GM21529 (cell line): ENCODE results near the gene SSR1.

Experiments
- ATAC-seq: cut with Tn5 transposase; IDR thresholded peaks from one replicate; pipeline ENCODE4 v1.9.1; 2021; ENCODE audit not compliant: unreplicated experiment

The SSR1 gene

DNA sequence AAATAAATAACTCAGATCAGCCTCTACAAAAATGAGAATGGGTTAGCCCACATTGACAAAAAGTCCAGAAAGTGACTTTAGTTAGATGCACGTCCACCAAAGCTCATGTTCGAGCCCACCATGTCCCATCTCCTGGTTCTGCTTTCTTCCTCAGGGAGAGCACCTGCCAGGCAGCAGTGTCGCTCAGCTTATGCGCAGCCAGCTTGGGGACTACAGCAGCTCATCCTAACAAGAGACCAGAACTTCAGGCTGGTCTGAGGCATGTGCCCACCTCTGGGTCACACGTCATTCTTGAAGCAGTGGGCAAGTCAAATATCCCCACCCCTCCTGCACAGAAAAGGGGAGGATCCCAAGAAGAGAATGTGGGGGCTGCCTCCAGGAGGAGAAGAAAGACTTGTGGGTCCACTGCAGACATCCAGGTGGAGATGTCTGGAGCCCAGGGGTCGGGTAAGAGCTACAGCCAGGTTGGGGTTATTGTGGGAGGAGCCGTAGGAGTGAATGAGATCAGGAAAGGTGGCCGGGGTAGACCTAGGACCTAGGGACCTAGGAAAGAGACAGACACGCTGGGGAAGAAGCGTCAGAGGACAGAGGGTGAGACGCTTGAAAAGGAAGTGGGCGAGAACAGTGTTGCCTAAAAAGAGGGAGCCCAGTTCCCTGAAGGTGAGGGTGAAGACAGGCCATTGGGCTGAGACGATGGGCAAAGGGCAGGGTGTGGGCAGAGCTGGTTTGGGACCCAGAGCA lies 52.5 kb downstream of the SSR1 start:
- ATAC-seq: no peak

DNA sequence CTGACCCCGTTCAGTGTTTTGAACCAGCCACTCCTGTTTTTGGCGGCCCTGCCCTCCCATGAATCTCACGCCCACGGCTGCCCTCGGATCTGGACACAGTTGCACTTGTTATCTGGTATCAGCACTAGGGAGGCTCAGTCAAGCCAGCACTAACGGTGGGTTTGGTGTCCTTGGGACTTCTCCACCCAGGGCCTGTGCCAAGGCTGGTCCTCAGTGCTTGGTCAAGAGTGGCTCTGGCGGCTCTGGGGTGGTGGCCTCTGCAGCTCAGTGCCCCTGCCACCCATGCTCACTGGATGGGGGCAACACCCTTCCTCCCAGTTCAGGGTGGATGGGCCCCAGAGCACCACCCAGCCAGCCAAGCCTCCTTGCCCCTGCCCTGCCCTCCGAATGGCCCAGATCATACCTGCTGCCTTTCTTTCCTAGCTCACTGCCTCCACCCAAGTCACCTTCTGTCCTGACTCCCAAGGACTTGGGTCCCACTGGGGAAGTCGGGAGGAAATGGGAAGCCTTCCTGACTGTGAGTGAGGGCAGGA lies 54.7 kb downstream of the SSR1 start:
- ATAC-seq: no peak

DNA sequence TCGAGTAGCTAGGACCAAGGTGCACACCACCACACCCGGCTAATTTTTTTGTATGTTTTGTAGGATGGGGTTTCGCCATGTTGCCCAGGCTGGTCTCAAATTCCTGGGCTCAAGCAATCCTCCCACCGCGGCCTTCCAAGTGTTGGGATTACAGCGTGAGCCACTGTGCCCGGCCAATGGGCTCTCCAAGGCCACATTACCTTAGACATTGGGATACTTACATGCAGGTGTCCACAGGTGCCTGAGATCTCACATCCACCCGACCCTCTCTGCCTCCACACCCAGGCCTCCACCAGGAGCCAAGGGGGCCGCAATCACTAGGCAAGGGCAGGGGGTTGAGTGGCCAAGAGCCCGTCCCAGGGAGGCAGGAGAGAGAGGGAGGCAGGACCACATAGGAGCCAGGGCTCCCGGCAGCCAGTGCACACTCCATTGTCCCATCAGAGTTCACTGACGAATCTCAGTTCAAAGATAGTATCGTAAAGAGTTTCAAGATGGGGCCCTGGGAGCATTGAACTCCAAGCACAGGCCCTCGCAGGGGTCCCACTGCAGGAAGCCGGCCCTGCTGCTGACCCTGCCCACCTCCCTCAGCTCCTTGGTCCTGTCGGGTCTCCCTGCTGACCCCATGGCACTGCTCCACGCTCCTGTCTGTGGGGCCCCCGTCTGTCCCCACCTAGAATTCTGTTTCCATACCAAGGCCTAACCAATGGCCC lies 55.3 kb downstream of the SSR1 start:
- no peak for ATAC-seq

DNA sequence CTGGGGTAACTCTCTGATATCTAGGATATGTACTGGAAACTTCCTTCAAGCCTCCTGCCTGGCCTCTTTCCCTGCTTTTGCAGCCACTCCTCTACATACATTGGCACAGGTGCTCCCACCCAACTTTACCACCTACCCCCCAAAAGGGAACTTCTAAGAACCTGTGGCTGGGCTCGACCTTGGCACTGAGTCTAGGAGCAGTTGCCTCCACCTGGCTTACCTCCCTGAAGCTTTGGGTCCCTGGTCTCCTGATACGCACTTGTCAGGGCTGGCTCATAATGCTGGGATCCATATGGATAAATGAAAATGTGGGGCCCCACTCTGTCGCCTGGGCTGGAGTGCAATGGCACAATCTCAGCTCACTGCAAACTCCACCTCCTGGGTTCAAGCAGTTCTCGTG lies 56.2 kb downstream of the SSR1 start:
- no peak for ATAC-seq

DNA sequence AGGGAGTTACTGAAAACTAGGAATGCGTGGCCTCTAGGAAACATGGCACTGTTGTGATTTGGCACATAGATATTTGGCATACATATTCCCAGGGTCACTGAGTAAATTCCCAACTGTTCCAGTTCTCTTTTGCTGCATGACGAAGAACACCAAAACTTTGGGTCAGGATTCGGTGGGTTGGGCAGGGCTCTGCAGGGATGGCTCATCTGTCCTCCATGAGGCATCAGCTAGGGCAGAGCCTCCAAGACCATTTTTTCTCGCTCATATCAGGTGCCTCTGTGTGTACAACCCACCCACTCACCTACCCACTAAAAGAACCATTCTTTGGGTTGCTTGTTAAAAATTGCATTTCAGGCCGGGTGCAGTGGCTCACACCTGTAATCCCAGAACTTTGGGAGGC lies 57.1 kb downstream of the SSR1 start:
- no peak for ATAC-seq

DNA sequence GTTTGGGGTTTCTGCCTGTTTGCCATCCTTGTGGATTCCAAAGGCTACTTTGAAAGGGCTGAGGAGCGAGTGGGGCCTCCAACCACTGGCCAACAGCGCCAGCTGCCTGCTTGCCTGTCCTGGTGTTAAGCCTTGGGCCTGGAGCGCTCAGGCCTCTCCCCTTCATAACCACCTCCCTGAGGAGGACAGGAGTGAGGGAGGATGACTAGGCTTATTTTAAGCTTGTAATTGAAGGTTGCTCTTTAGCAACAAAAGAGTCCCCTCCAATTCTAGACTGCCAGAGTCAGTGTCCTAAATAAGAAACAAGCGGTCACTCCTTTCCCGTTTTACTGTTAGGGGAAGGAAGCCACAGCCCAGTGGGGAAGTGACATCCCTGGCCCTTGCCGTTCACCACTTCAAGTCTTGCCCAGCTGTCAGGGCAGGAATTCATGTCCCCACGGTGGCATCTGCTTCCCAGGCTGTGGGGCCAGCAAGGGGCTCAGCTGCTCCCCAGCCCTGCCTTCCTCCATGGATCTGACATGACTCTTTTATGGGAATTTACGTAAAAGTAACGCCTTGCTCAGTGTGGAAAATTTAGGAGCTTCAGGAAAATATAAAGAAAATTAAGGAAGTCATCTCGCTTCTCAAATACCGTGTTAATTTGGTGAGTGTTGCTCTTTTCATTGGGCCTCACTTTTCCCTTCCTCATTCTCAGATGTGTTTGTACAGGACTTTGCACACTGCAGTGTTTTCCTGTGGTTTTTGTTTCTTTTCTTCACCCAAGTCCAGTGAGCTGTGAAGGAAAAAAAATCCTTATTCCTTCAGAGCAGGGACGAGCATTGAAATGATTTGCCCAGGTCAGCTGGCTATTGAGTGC lies 57.8 kb downstream of the SSR1 start:
- ATAC-seq: no peak

DNA sequence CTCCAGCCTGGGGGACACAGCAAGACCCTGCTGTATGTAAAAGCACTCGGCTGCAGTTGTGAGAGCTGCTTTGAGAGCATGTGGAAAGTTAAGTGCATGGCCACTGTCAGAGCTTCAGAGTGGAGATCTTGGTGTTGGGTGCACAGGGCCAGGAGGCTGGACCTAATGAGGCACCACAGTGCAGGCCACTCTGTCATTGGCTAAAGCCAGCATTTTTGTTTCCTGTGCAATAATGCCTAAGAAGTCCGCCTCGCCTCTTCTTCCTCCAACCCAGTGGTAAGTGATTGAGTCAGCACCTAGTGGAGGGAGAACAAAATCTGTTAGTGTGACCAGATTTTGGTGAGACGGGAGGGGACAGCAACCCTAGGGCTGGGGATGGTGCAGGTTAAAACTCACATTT lies 60.6 kb downstream of the SSR1 start:
- ATAC-seq: no peak

DNA sequence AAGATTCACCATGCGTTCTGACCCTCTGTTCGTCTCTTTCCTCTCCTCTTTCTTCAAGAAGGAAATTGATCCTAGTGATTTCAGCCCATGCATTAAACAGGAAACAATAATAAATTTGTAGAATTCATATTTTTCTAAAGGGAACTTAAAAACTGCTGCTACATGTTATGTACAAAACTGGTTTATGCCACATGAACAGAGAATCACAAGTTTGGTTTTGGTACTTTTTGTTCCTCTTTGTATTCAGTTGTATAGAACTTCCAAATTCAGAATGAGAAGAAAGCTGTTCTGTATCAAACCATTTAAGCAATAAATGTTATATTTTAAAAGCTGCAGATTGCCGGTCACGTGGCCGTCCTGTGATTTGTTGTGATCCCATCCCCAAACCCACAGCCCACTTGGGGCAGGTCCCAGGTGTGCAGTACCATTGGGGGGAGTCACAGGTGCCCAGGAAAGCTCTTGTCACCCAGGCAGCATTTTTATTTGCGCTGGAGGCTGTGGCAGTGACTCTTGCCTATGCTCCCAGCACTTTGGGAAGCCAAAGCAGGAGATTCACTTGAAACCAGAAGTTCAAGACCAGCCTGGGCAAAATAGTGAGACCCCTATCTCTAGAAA lies 61.2 kb downstream of the SSR1 start:
- no peak for ATAC-seq

DNA sequence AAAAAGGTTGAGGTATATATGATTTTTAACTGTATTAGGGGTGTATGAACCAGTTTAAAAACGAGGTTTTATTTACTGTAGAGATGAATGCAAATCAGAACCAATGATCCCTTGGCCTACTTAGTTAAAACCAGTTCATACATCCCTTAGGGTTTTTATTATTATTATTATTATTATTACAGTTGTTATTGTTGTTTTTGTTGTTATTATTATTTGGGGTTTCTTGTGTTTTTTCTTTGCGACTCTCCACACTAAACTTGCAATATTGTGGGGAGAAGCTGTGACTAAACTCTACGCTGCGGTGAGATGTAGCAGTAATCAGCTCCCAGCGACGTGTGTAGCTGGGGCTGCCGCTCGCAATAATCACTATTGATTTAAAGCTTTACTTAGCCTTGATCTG lies 62.2 kb downstream of the SSR1 start:
- ATAC-seq: no peak

DNA sequence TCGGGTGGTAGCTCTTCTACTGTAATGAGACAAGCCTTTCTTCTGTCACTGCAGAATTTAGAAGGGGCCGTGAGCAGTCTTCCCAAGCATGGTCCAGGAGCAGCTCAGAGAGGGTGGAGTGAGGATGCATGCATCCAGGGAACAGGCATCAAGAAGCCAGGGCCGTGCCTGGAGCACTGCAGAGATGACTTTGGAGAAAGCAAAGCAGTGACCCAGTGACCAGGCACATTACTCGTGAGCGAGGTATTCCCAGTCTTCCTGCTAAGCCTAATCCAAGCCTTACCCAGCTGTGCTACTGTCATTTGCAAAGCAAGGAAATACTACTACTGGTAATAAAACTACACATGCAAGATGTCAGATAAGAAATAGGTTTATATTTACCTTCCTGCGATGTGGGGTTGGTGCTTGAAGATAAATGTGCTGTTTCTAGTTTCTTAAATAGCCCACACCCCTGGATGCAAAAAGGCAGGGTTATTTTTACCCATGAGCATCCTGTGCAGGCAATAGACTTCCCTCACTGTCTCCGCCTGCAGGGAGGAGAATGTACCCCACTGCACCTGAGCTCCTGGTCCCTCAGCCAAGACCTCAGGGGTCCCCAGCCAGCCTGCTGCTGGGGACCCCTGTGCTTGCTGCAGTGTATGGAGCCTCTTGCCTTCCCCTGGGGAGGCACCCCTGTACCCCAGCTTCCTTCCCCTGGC lies 62.9 kb downstream of the SSR1 start:
- ATAC-seq: no peak

DNA sequence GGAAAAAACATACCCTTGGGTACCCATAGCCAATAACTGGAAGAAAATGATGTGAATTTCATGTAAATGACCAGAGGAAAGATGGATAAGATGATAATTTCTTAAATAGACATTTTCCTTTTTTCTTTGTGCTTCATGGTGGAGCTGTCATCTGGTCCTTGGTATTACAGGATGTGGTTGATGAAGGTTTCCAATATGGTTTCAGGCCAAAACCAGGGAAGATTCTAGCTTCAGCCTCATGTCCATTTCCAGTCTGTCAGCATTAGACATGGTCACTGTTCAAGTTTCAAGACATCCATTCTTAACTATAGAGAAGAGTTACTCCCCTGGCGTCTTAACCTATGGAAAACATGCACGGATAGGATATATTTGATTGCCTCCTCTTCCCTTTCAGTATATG lies 63.6 kb downstream of the SSR1 start:
- no peak for ATAC-seq

DNA sequence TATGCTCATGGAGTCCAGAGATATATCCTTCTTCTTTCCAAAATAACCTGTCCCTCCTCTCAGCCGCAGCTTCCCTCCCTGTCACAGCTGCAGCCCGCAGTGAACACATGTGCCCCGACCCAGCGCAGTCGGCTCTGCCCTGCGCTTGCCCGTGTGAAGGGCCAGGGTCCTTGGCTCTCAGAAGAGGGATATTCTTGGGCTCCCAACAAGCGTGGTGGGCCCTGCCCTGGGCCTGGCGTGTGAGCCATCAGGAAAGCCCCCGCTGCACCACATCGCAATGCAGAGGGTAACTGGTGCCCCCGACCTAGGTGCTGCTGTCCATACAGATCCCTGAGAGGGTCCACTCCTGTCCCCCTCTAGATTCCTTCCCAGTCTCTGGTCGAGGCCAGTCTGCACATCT lies 65.2 kb downstream of the SSR1 start:
- no peak for ATAC-seq

DNA sequence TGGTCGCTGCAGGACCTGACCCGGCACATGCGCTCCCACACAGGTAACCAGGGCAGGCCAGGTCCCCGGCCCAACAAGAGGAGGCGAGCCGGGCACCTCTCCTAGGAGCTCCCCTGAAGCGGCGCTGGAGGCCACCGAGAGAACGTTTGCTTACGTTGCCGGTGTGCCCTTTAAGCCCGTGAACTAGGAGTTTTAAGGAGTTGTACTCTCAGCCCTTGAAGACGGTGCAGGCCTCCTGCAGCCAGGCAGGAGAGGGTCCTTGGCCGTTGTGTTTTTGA lies 65.9 kb downstream of the SSR1 start:
- ATAC-seq: no peak

DNA sequence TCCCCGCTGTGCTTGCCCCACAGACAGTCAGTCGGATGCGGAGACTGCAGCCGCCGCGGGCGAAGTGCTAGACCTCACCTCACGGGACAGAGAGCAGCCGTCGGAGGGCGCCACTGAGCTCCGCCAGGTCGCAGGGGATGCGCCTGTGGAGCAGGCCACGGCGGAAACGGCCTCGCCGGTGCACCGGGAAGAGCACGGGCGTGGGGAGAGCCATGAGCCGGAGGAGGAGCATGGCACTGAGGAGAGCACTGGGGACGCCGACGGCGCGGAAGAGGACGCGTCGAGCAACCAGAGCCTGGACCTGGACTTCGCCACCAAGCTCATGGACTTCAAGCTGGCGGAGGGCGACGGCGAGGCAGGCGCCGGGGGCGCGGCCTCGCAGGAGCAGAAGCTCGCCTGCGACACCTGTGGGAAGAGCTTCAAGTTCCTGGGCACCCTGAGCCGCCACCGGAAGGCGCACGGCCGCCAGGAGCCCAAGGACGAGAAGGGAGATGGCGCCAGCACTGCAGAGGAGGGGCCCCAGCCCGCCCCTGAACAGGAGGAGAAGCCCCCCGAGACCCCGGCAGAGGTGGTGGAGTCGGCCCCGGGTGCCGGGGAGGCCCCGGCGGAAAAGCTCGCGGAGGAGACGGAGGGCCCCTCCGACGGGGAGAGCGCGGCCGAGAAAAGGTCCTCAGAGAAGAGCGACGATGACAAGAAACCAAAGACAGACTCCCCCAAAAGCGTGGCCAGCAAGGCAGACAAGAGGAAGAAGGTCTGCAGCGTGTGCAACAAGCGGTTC lies 66.4 kb downstream of the SSR1 start:
- ATAC-seq: no peak

DNA sequence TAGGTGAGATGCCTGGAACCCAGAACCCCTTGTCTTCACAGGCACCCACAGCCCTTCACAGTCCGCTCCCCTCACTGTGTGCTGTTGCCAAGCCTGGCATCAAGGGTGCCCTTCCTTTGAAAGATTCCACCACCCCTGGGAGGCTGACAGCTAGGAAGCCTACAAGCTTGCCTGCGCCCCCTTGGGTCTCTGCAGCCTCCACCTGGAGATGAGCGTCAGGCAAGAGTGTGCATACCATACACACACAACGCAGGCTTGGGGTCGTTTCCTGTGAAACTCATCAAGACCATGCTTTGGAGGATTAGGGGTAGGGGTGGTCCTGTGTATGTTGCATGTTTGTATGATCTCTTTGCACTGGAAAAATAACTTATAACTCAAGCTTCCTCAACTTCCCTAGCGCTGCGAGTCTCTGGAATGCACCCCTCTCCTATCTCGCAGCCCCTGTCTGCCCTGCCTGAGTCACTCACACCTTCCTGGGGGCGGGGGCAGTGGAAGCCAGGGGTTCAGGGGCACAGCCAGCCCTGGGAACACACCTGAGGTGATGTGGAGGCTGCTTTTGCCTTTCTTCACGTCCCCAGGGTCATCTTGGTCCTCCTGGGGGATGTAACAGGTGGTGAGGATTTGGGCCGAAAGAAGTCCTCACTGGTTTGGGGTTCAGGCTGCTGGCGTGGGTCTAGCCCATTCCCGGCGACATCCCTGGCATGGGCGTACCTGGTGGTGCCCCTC lies 67.2 kb downstream of the SSR1 start:
- no peak for ATAC-seq

DNA sequence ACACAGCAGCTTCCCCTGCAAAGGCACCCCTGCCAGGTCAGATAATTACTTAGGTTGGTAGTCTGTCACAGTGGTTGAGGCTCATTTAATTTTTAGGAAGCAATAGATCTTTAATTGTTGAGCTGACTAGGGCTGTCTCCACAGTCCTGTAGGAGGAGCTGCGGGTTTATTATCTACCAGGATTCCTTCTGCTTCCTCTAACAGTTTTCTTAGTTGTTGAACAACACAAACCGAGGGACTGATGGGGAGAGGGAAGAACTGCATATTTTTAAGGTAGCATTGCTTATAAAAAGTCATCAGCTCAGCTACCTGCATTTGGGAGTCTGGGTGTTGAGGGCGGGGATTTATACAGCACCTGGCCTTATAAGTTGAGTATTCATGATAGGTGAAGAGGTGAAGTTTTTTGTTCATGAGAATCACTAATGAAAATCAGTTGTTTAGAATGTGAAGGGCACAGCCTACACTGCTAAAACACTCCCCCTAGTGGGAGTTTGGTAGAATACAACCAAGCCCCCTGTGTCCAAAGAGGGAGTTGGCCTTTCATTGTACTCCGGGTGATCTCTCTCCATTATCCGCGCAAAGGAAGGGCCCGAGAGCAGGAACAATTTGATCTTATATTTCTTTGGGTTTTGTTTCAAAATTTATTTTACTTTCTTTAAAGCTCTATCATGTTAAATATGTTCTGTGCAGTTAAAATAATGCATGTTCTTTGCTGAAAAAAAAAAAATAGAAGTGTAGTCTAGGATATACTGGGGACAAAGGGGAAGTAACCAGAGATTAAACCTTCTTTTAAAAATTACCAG lies 69.6 kb downstream of the SSR1 start:
- ATAC-seq: no peak

DNA sequence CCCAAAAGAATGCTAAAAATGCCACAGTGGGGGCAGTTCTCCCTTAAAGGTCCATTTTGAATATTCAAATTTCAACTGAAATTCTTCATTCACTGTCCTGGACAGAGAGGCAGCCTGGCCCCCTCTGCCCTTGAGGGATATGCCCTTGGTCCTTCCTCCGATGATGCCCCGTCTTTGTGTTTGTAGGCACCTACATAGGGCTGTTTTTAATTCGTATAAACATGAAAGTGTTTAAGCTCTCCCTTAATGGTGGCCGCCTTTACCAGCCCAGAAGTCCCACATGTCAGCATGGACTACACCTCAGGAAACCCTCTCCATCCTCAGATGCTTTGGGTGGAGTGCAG lies 70.2 kb downstream of the SSR1 start:
- ATAC-seq: no peak

DNA sequence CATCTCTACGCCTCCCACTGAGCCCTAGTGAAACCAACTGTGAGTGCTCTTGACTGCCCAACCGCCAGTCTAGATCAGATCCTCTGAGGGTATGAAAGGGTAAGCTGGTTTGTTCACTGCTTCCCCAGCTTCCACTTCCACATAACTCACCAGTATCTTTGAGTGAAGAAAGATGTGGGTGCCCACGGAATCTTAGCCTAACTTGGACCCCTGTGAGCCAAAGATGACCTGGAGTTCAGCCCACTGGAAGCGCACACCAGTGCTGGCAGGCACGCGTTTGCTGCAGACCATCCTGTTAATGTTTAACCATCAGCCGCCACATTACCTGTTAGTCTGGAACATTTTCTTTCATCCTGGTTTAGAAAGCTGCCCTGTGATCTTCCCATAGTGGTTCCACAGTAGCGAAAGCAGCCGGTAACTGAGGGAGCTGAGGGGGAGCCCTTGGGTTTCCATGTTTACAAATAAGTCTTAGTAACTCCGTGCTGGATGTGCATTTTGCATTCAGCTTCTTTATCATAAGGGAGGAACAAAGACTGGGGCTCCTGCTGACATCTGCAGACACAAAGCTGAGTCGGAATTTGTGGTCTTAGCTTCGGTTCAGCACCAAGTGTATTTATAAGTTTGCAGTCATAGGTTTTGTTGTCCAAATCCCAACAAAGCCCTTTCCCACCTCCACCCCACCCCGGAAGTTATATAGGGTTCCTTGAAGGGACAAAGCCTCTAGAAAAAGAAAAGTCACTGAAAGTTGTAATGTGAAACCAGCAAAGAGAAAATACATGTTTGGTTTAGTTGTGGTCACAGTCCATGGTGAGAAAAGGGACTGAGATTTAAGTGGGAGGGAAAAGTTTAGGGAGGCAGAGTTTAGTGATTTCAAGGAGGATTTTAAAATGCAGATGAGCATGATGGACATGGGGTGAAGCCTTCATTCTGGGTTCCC lies 71.0 kb downstream of the SSR1 start:
- ATAC-seq: no peak
